Measurements from ENCODE around the gene FAM53B. TPM values are rescaled to one million over a fixed set of nuclear protein-coding genes. Genes with fewer than 3 reads are reported as not detected.

Gene FAM53B
- total and polyA plus RNA-seq, 8 donors, result 5.7 to 46.9 (median 11.4) TPM

DNA sequence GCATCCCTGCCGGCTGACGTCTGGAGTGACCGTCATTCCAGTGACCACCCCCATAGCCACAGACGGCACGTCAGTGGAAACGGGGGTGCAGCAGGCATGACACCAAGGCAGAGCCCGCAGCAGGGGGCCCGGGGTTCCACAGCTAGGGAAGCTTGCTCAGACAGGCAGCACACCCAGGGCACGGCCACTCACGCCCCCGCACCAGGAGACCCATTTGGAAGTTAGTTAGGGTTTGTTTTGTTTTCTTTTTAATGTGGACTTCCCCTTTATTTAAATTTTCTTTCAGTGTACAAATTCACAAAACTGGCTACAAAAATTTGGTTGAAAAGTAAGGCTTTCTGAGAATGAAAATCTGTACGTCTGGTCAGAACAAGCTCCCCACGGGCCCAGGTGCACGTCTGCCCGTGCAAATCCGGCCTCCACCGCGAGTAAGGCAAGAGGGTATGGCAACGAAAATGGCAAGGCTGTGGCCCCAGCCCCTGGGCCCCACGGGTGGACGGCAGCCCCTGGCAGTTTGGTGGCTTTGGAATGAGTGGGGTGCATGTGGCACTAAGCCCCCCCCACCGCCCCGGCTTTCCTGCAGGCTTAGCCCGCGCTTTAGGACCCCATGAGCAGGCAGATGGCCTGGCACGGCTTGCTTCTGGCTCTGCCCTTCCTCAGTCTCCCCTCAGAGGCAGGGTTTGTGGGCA, 124.2 kb downstream of the FAM53B start:
- Histone ChIP-seq H3K9me3 (no peaks in the 10 kb centered on the region), H3K36me3 (peaks cover 11 to 64% (median 49%) of the 10 kb centered on the region in 4 donors), H3K4me3 (no peak overlapping the region), H3K27me3 (no peaks in the 10 kb centered on the region), H3K4me1 (peaks cover 14 to 47% (median 41%) of the 10 kb centered on the region in 4 donors), H3K27ac (peak overlapping the region in 3 of 5 donors; percentile 52 to 61 (median 57))
- TF ChIP-seq EP300 (IDR thresholded peaks at IDR 0.05) (no peak), POLR2AphosphoS5 (IDR thresholded peaks at IDR 0.05) (no peak)
- intact Hi-C loops (cut with DNase I; ENCODE audit: low total_unique reads), result no loop called here
- 71 to 75% (median 73%) methylated on average over 22 to 26 of the region's 26 CpGs for WGBS, 5 donors
- no peak for DNase-seq

DNA sequence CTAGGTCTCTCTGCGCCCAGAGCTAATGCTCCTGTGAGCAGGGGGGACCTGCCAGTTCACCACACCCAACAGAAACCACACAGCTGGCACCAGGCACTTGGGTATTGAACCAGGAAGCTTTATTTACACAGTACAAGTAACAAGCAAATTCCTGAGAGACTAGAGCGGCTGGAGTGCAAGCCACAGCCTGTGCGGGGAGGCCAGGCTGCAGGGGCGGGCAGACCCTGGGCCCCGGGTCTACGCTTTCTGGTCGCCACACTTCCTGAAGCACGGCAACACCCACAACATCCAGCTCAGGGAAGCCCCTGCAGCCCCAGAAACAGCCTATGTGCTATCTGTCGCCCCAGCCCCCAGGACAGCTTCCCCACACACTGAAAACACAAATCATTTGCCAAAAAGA, 125.0 kb downstream of the FAM53B start:
- H3K27me3 ChIP-seq, result no peaks in the 10 kb centered on the region
- no peak overlapping the region for H3K4me3 ChIP-seq
- TF ChIP-seq, protein P1, sequence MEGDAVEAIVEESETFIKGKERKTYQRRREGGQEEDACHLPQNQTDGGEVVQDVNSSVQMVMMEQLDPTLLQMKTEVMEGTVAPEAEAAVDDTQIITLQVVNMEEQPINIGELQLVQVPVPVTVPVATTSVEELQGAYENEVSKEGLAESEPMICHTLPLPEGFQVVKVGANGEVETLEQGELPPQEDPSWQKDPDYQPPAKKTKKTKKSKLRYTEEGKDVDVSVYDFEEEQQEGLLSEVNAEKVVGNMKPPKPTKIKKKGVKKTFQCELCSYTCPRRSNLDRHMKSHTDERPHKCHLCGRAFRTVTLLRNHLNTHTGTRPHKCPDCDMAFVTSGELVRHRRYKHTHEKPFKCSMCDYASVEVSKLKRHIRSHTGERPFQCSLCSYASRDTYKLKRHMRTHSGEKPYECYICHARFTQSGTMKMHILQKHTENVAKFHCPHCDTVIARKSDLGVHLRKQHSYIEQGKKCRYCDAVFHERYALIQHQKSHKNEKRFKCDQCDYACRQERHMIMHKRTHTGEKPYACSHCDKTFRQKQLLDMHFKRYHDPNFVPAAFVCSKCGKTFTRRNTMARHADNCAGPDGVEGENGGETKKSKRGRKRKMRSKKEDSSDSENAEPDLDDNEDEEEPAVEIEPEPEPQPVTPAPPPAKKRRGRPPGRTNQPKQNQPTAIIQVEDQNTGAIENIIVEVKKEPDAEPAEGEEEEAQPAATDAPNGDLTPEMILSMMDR (IDR thresholded peaks at IDR 0.05), result no peak
- TF ChIP-seq POLR2AphosphoS5 (IDR thresholded peaks at IDR 0.05) (no peak), EP300 (IDR thresholded peaks at IDR 0.05) (no peak)
- peaks cover 11 to 66% (median 49%) of the 10 kb centered on the region in 4 donors for H3K36me3 ChIP-seq
- peak overlapping the region in 4 of 5 donors; percentile 47 to 61 (median 54) for H3K27ac ChIP-seq
- peak; percentile 76 to 77 for DNase-seq
- intact Hi-C loops (cut with DNase I; ENCODE audit: low total_unique reads), result no loop called here
- WGBS, 5 donors, result 18 to 53% (median 44%) methylated on average over 2 to 9 of the region's 9 CpGs
- H3K9me3 ChIP-seq, result no peaks in the 10 kb centered on the region
- peaks cover 14 to 43% (median 41%) of the 10 kb centered on the region in 4 donors for H3K4me1 ChIP-seq

DNA sequence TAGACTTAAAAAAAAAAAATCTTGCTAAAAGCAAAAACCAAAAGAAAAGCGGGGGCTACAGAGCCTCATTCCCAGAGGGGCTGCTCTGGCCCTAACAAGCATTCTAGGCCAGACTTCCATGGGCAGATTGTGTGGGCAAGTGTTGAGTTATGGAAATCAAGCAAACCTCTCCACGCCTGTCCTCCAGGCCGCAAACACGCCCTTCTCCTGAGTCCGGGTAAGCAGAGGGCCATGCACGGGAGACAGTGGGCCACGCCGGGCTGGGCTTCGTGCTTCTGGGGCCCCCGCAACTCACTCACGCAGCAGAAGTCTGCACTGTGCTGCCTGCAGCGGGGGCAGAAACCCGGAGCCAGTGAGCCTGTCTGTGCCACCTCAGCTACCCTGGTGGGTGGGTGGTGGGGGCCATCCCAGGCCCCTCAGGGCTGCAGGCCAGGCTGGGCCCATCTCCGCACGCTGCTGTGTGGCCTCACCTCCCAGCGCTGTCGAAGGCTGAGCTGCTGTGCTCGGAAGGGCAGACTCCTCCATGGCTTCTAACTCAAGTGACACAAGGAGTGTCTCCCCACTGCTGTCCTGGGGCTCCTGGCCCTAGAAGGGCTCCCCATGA, 125.6 kb downstream of the FAM53B start:
- WGBS, 5 donors, result 70 to 81% (median 78%) methylated on average over 13 to 18 of the region's 18 CpGs

DNA sequence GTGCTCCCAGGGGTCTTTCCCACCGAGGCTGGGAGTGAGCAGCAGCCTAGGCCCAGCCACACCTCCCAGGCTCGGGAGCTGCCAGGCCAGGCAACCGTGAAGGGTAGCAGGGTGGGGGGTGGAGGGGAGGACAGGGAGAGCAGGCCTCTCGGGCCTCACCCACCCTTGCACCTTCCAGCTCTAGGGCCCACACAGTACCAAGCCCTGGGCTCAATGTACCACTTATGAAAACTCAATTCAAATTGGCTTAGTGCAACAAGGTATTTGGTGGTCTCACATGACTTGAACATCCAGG, 127.4 kb downstream of the FAM53B start:
- H3K4me1 ChIP-seq, result peaks cover 24 to 62% (median 59%) of the 10 kb centered on the region in 4 donors
- no peak for DNase-seq
- no peaks in the 10 kb centered on the region for H3K9me3 ChIP-seq
- no peak for TF ChIP-seq POLR2A (IDR thresholded peaks at IDR 0.05)
- no peak for TF ChIP-seq EP300 (IDR thresholded peaks at IDR 0.05)
- TF ChIP-seq, protein P1 (IDR thresholded peaks at IDR 0.05), result no peak
- TF ChIP-seq POLR2AphosphoS5 (IDR thresholded peaks at IDR 0.05), result no peak
- WGBS, 5 donors, result 63 to 79% (median 76%) methylated on average over 4 of the region's 4 CpGs
- intact Hi-C loops (cut with DNase I; ENCODE audit: low total_unique reads), result no loop called here
- no peaks in the 10 kb centered on the region for H3K27me3 ChIP-seq
- H3K4me3 ChIP-seq, result no peak overlapping the region
- no peak overlapping the region for H3K27ac ChIP-seq
- H3K36me3 ChIP-seq, result peaks cover 0 to 48% (median 30%) of the 10 kb centered on the region in 4 donors

More for the DNA sequence above, 125.6 kb downstream of the FAM53B start:
- TF ChIP-seq POLR2AphosphoS5 (IDR thresholded peaks at IDR 0.05) (no peak), EP300 (IDR thresholded peaks at IDR 0.05) (no peak), POLR2A (IDR thresholded peaks at IDR 0.05) (no peak)
- TF ChIP-seq, protein P1 (IDR thresholded peaks at IDR 0.05), result no peak
- H3K9me3 ChIP-seq, result no peaks in the 10 kb centered on the region
- intact Hi-C loops (cut with DNase I; ENCODE audit: low total_unique reads), result no loop called here
- H3K4me1 ChIP-seq, result peaks cover 14 to 48% (median 47%) of the 10 kb centered on the region in 4 donors
- no peaks in the 10 kb centered on the region for H3K27me3 ChIP-seq
- H3K4me3 ChIP-seq, result no peak overlapping the region
- H3K27ac ChIP-seq, result peak overlapping the region in 4 of 5 donors; percentile 47 to 61 (median 54)
- peaks cover 11 to 66% (median 47%) of the 10 kb centered on the region in 4 donors for H3K36me3 ChIP-seq
- no peak for DNase-seq
